Stimulated activated CD8-positive, alpha-beta memory T cell treated with anti-CD3 and anti-CD28 coated beads, Interleukin-7, amount 100 ng/mL, for 48 hours (primary cell): ENCODE results near the gene PLEKHM3.

Experiments used
- DNase-seq, 2 donors: peaks; one replicate each; pipeline ENCODE4 v3.0.0-alpha.2; 2020; ENCODE audit warnings: low read depth in 1 of 2; ENCODE audit errors: extremely low read depth in 1 of 2

PLEKHM3 gene

GRCh38 chr2:207993151-207993763 lies 32.1 kb downstream of the PLEKHM3 start:
- DNase-seq = no peak

DNA sequence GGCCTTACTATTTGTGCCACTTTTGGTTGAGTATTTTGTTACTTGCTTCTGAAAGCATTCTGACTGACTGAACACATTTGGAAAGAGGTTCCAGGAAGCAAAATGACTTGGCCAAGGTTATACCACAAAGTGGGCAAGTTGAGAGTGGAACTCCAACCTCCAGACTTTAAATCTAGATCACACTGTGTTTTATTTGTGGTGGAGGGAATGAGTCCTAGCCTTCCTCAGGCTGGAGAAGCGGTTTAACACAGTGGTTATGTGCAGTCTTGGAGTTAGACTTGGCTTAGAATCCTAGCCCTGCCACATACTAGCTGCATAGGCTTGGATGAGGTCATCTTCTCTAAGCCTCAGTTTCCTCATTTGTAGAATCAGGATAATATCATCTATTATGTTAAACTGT lies 33.4 kb downstream of the PLEKHM3 start:
- no peak for DNase-seq

DNA sequence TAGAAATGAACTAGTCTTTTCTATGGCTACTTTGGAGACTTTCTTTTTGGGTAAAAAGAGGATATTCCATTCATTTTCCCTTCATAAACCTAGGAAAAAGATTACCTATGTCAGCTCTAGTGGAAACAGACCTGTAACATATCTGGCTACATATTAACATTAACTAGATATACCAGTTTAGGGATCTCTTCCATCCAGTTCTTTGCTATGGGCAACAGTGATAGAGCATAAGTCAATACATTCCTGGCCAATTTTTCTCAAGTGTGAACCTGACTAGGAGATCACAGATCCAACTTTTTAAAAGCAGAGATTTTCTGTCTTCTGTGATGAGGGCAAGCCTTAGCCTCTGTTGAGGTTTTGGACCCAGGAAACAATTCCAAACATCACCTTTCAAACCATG lies 34.5 kb downstream of the PLEKHM3 start:
- DNase-seq = no peak

DNA sequence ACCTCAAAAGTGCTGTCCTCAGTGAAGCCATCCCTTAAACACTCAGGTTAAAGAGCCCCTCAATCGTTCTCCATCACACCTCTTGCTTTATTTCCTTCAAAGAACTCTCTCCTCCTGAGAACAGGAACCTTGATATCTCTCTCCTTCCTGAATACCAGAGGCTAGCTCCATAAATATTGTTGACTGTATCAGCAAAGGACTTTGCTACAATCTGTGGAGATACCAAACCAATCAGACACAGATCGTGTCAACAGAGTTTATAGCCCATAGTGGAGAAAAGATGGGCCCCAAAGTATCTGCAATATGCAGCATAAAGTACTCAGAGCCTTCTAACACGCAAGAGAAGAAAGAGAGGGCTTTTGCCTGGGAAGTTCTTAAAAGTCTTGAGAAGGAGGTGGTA lies 36.4 kb downstream of the PLEKHM3 start:
- DNase-seq = no peak

DNA sequence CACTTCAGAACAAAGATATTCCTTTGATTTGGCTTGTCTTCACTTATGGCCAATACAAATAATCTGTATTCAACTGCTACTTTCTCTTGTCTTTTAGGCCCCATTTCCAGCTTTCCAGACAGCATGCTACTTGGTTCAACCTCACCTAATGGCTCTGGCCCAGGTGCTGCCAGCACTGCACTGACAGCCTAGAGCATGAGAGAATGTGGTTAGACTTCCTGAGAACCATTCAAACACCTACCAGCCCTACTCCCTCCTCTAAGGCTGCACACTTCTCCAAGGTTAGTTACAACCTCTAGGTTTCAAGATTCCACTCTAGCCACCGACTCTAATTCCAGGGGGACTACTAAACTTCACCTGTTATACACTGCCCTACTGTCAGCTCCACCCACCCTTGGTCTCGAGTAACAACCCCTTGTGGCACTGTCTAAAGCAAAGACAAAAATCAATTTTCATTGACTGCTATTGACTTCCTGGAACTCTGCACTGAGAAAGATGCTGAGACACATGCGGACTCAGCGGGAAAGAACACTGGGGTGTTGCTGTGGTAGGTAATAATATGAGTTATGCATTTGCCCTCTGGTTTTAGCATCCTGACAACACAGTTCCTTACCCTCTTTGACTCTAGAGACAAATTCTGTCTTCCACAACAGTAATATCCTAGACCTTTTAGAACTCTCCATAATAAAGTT lies 38.2 kb downstream of the PLEKHM3 start:
- no peak for DNase-seq

DNA sequence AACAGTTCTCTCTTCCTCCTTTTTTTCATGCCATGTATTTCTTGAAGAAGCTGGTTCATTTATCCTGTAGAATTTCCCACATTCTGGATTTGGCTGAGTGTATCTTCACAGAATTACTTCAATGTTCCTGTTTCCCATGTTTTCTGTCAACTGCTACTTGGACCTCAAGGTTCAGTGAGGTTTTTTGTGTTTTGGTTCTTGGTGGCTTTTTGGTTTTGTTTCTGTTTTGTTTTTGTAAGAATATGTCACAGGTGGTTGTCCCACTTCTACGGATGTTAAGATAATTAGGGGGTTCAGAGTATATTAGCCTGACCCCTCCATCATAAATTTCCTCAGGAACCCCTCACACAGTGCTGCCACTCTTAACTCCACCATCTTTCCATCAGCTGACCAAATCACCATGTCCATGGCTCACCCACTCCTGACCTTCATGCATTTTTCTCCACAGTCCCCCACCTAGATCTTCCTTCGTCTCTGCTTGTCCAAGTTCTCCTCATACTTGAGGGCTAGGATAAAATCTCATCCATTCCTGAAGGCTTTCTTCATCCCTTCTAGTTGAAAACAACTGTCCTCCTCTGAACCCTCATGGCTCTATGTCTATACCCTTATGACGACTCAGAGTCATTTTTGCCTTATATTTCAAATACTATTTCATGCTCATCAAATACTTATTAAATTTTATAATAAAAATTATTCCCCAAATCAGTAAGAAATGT lies 40.4 kb downstream of the PLEKHM3 start:
- no peak for DNase-seq

GRCh38 chr2:207983641-207984042 lies 41.7 kb downstream of the PLEKHM3 start:
- no peak for DNase-seq

DNA sequence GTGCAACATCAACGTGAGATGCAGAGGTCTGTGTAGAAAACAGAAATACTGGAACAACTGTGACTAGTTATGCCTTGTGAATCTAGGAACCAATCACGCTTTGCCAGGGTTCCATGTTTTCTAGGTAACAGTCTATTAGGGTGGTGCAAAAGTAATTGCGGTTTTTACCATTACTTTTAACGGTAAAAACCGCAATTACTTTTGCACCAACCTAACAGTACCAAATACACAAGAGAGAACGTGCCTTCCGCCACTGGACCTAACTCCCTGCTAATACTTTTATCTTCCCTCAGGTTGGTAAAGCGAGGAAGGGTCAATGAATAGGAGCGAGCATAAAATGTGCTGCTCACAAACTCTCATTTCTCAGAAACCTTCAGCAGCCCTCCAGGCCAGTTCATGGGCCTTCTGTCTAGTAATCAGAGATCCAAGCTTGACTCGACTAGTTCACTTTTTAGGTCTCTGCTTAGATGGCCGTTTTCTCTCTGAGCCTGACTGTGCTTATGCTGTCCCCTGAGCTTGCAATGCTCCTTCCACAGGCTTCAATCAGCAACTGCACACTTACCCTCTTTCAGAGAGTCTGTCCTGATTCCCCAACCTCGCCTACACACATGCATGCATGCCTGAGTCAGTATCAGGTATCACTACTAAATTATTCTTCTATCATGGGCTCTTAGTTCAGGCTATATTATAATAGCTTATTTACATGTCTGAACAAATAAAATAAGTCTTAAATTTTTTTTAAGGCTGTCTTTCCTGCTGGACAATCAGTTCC lies 47.0 kb downstream of the PLEKHM3 start:
- no peak for DNase-seq

DNA sequence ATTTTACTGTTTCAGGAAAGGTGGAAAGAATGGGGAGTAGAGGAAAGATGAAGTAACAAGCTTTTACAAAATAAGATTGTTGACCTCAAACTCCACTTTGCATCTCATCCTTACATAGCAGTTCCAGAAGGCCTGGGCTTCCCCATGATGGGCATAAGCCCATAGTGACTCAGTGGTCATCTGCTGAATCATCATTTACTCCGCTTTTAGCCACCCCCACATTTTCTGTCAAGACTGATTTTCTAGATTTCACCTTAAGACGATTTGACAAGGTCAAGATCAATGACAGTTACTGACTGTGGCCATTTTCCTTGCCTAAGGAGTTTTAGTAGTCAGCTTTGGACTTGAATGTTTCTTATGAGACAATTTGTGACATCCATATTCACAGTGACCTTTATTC lies 49.4 kb downstream of the PLEKHM3 start:
- no peak for DNase-seq

- DNase-seq = no peak
Observed at GRCh38 chr2:207974216-207974605, 51.1 kb downstream of the PLEKHM3 start.

DNA sequence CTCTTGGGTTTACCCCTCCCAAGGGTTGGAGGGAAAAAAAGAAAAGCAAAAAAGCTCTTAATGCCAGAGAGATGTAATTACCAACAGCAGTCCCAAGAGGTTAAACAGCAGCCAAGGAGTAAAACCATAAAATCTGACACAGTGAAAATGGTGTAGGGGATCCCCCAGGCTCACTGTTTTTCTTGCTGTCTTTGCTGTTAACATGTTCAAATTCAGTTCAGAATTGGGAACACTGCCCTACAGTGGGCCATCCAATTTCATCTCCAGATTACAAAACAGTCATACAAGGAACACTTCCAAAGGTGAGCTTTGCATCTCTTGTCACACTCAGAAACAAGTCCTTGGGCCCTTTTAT lies 54.5 kb downstream of the PLEKHM3 start:
- DNase-seq = no peak

GRCh38 chr2:207970147-207970825 lies 55.0 kb downstream of the PLEKHM3 start:
- DNase-seq = no peak

- DNase-seq = no peak
Observed at GRCh38 chr2:207969249-207969648, 56.1 kb downstream of the PLEKHM3 start.

- no peak for DNase-seq
Observed at GRCh38 chr2:207967121-207967520, 58.2 kb downstream of the PLEKHM3 start.

GRCh38 chr2:207960911-207961310 lies 64.4 kb downstream of the PLEKHM3 start:
- no peak for DNase-seq

GRCh38 chr2:207960090-207960489 lies 65.2 kb downstream of the PLEKHM3 start:
- no peak for DNase-seq

GRCh38 chr2:207956771-207957170 lies 68.6 kb downstream of the PLEKHM3 start:
- DNase-seq = no peak

DNA sequence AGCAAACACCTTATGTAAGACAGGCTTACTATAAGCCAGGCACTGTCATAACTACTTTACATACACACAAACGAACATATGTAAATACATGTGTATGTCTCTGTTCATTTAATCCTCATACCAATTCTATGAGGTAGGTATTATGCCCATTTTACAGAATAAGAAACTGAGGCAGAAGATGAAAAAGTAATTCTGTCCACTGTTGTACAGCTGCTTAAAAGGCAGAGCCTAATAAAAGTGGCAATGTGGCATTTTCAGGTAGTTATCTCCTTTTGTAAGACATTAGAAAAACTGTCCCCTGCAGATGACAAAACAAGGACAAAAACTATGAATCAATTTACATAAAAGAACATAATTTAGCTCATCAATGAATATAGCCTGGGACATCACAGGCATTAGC lies 69.9 kb downstream of the PLEKHM3 start:
- DNase-seq = no peak

GRCh38 chr2:207953354-207953753 lies 72.0 kb downstream of the PLEKHM3 start:
- no peak for DNase-seq

GRCh38 chr2:207952564-207953345 lies 72.6 kb downstream of the PLEKHM3 start:
- no peak for DNase-seq
